Osteoblast (primary cell): Measurements from ENCODE around the gene CACNA2D1. TPM values are rescaled to one million over a fixed set of nuclear protein-coding genes. Genes with fewer than 3 reads are reported as not detected.

ENCODE experiments used
- DNase-seq: peaks from one replicate; pipeline ENCODE4 v3.0.0; 2011; ENCODE audit warnings: low spot score, mixed read lengths; ENCODE audit not compliant: insufficient read length; ENCODE audit errors: missing footprints
- H2AFZ ChIP-seq: 2 replicates; pipeline ENCODE4 v1.6.0; 2011; ENCODE audit warnings: mild to moderate bottlenecking, low read length
- H3K27ac ChIP-seq: 2 replicates; pipeline ENCODE4 v1.5.1; 2011; ENCODE audit warnings: mild to moderate bottlenecking, low read depth, low read length, moderate library complexity
- H3K27me3 ChIP-seq: 2 replicates; pipeline ENCODE4 v1.6.0; 2012; ENCODE audit warnings: mild to moderate bottlenecking, control low read depth, inconsistent platforms, low read length, moderate library complexity; ENCODE audit not compliant: insufficient read depth
- H3K36me3 ChIP-seq: 2 replicates; pipeline ENCODE4 v1.5.1; 2011; ENCODE audit warnings: mild to moderate bottlenecking, low read length, control low read depth, moderate library complexity; ENCODE audit not compliant: insufficient read depth
- H3K4me1 ChIP-seq: 2 replicates; pipeline ENCODE4 v1.5.1; 2011; ENCODE audit warnings: mild to moderate bottlenecking, low read length, control low read depth, moderate library complexity; ENCODE audit not compliant: insufficient read depth
- H3K4me2 ChIP-seq: 2 replicates; pipeline ENCODE4 v1.6.0; 2011; ENCODE audit warnings: mild to moderate bottlenecking, low read length; ENCODE audit not compliant: insufficient read depth
- H3K4me3 ChIP-seq: fragments of 200-600 bp; sonication (generic); 3 replicates; pipeline ENCODE4 v1.5.1; 2012; ENCODE audit warnings: mild to moderate bottlenecking, low read length, inconsistent platforms; ENCODE audit not compliant: insufficient read depth
- H3K79me2 ChIP-seq: 2 replicates; pipeline ENCODE4 v1.6.0; 2012; ENCODE audit warnings: mild to moderate bottlenecking, low read length, control low read depth, inconsistent platforms; ENCODE audit not compliant: insufficient read depth
- H3K9me3 ChIP-seq: 2 replicates; pipeline ENCODE4 v1.5.1; 2011; ENCODE audit warnings: low read depth, low read length, control low read depth
- H4K20me1 ChIP-seq: 2 replicates; pipeline ENCODE4 v1.6.0; 2012; ENCODE audit warnings: mild to moderate bottlenecking, low read length, control low read depth; ENCODE audit not compliant: insufficient read depth
- total RNA-seq: library from RNA; depleted of rRNA; stranded (reverse); fragments of >200 nt; gene quantifications from 2 replicates; pipeline ENCODE4 v1.2.3, GENCODE V29; 2012
- TF ChIP-seq, protein P1 (sequence below): IDR thresholded peaks from 2 replicates; pipeline ENCODE4 v1.5.1; 2011; ENCODE audit warnings: mild to moderate bottlenecking, low read depth, low read length, moderate library complexity; ENCODE audit errors: extremely low read depth

CACNA2D1 gene
- total RNA-seq, 1 donor: 145 TPM

DNA sequence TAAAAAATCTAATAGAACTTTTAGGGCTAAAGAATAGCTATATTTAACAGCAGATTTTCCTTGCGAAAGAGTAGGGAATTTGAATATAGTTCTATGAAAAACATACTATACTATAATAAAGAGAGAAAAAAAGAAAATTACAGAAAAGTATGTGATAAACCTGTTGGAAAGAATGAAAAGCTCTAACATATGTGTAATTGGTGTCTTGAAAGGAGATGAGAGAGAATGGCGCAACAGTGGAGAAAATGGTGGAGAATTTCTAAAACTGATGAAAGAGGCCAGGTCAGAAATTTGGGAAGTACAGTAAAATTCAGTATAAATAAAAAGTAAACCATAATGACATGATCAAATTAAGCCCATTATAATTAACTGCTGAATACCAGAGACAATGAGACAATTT is 20.8 kb upstream of the CACNA2D1 start:
- Histone ChIP-seq H3K27ac (no peak overlapping the region), H3K4me1 (no peaks in the 10 kb centered on the region), H3K4me3 (no peak overlapping the region), H3K79me2 (no peaks in the 10 kb centered on the region), H2AFZ (no peak overlapping the region), H3K36me3 (no peaks in the 10 kb centered on the region), H3K27me3 (no peaks in the 10 kb centered on the region), H3K9me3 (no peaks in the 10 kb centered on the region), H3K4me2 (no peak overlapping the region), H4K20me1 (no peaks in the 10 kb centered on the region)
- DNase-seq: no peak
- TF ChIP-seq, protein P1, sequence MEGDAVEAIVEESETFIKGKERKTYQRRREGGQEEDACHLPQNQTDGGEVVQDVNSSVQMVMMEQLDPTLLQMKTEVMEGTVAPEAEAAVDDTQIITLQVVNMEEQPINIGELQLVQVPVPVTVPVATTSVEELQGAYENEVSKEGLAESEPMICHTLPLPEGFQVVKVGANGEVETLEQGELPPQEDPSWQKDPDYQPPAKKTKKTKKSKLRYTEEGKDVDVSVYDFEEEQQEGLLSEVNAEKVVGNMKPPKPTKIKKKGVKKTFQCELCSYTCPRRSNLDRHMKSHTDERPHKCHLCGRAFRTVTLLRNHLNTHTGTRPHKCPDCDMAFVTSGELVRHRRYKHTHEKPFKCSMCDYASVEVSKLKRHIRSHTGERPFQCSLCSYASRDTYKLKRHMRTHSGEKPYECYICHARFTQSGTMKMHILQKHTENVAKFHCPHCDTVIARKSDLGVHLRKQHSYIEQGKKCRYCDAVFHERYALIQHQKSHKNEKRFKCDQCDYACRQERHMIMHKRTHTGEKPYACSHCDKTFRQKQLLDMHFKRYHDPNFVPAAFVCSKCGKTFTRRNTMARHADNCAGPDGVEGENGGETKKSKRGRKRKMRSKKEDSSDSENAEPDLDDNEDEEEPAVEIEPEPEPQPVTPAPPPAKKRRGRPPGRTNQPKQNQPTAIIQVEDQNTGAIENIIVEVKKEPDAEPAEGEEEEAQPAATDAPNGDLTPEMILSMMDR: no peak

DNA sequence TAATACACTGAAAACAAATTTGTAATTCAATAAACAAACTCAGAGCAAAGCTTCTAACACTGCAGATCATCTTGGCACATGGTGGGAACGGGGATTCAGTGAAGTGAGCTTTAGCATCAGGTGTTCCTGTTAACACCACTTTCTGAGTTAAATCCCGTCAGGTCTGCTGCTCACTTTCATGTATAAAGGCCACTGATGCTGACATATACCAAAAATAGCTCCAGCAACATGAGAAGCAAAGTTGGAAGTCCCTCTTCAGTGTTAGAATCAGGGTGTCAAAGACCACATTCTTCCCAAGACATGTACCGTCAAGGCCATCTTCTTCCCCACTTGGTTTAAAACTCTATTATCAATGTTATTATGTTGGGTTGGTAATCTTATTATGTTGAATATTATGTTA is 11.7 kb upstream of the CACNA2D1 start:
- Histone ChIP-seq H3K4me1 (no peaks in the 10 kb centered on the region), H3K36me3 (no peaks in the 10 kb centered on the region), H3K27ac (no peak overlapping the region), H4K20me1 (no peaks in the 10 kb centered on the region), H3K27me3 (no peaks in the 10 kb centered on the region), H2AFZ (no peak overlapping the region), H3K79me2 (no peaks in the 10 kb centered on the region), H3K4me3 (no peak overlapping the region), H3K9me3 (no peaks in the 10 kb centered on the region), H3K4me2 (no peak overlapping the region)
- no peak for DNase-seq
- TF ChIP-seq, protein P1: no peak

- no peak overlapping the region for H3K4me2 ChIP-seq
- no peaks in the 10 kb centered on the region for H3K79me2 ChIP-seq
- no peaks in the 10 kb centered on the region for H3K4me1 ChIP-seq
- no peak overlapping the region for H2AFZ ChIP-seq
- TF ChIP-seq, protein P1: no peak
- H3K36me3 ChIP-seq: no peaks in the 10 kb centered on the region
- no peaks in the 10 kb centered on the region for H4K20me1 ChIP-seq
- H3K27ac ChIP-seq: no peak overlapping the region
- H3K9me3 ChIP-seq: no peaks in the 10 kb centered on the region
- no peak overlapping the region for H3K4me3 ChIP-seq
- H3K27me3 ChIP-seq: no peaks in the 10 kb centered on the region
- no peak for DNase-seq
These were observed 7.2 kb upstream of the CACNA2D1 start for GRCh38 chr7:82450759-82451158.

DNA sequence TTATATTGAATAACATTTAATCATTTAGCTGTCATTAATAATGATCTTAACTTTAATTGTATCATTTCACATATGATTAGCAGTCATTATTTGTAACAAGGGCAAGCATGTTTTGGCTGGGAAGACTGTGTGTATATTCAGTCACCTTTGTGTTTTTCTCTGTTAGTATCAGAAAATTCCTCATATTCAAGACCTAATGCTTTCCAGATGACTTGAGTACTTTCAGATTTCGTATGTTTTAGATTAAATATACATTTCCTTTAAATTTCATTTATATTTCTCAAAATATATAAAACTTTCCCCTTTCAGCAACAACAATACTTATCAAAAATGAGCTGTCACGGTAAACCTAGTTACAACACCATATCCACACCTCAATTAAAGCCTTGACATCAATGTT is 6.3 kb upstream of the CACNA2D1 start:
- no peaks in the 10 kb centered on the region for H4K20me1 ChIP-seq
- H2AFZ ChIP-seq: no peak overlapping the region
- H3K36me3 ChIP-seq: no peaks in the 10 kb centered on the region
- H3K27me3 ChIP-seq: no peaks in the 10 kb centered on the region
- no peaks in the 10 kb centered on the region for H3K9me3 ChIP-seq
- H3K4me3 ChIP-seq: no peak overlapping the region
- no peak for DNase-seq
- H3K27ac ChIP-seq: no peak overlapping the region
- H3K4me2 ChIP-seq: no peak overlapping the region
- no peaks in the 10 kb centered on the region for H3K79me2 ChIP-seq
- no peaks in the 10 kb centered on the region for H3K4me1 ChIP-seq
- TF ChIP-seq, protein P1: no peak
